GM18951 (cell line): ENCODE data around the gene MIOS.
"Not testable (repeated sequence)": the region's sequence is repeated elsewhere in the genome, so short reads cannot be mapped to it uniquely, and the experiment has no call there.

Source experiments
- POLR2A ChIP-seq: IDR thresholded peaks from 4 replicates; pipeline ENCODE4 v1.6.1; 2011; ENCODE audit warnings: mild to moderate bottlenecking; ENCODE audit not compliant: insufficient read length, insufficient read depth; ENCODE audit errors: extremely low read depth
- in situ Hi-C: fragments of 300-500 bp; cut with MboI; formaldehyde crosslinking; loops from one replicate; pipeline ENCODE4 v1.12.0; 2022; ENCODE audit warnings: low sequenced_read_pairs, mixed read lengths, inconsistent platforms; ENCODE audit not compliant: unreplicated experiment

Gene MIOS

GRCh38 chr7:7652798-7653540, 86.3 kb downstream of the MIOS start:
- in situ Hi-C loops = no loop called here
- TF ChIP-seq POLR2A = no peak

GRCh38 chr7:7653593-7654187, 87.0 kb downstream of the MIOS start:
- in situ Hi-C loops = no loop called here
- no peak for TF ChIP-seq POLR2A

- in situ Hi-C loops = no loop called here
- no peak for TF ChIP-seq POLR2A
Measured at GRCh38 chr7:7654964-7655715, 88.5 kb downstream of the MIOS start.

- in situ Hi-C loops = not testable (repeated sequence)
Measured at GRCh38 chr7:7656459-7656858, 89.8 kb downstream of the MIOS start.
